CD4-positive, CD25-positive, alpha-beta regulatory T cell (primary cell): ENCODE measurements around the gene FGF7. TPM values are rescaled to one million over a fixed set of nuclear protein-coding genes. Genes with fewer than 3 reads are reported as not detected.

Experiments
- ATAC-seq, 2 donors: fragments of 150-1000 bp; cut with Tn5 transposase; one replicate each; pipeline ENCODE4 v1.10.0; 2021; ENCODE audit warnings: low read depth in 2 of 2, moderate number of reproducible peaks in 2 of 2, moderate library complexity in 1 of 2
- DNase-seq, 3 donors: peaks; one replicate each; pipeline versions ENCODE4 v3.0.0 to v3.0.0-alpha.2; 2012 to 2022; ENCODE audit warnings: mixed read lengths in 1 of 3
- H3K27ac ChIP-seq: one replicate; pipeline ENCODE4 v1.7.0; 2013; ENCODE audit warnings: mild to moderate bottlenecking, low read length; ENCODE audit not compliant: insufficient read depth, poor library complexity, severe bottlenecking
- H3K27me3 ChIP-seq: one replicate; pipeline ENCODE4 v1.7.0; 2013; ENCODE audit warnings: low read length; ENCODE audit not compliant: control insufficient read depth, insufficient read depth
- H3K36me3 ChIP-seq: one replicate; pipeline ENCODE4 v1.7.0; 2013; ENCODE audit warnings: mild to moderate bottlenecking, low read length, moderate library complexity; ENCODE audit not compliant: control insufficient read depth, insufficient read depth
- H3K4me1 ChIP-seq: 2 replicates; pipeline ENCODE4 v1.7.0; 2013; ENCODE audit warnings: mild to moderate bottlenecking, low read length; ENCODE audit not compliant: insufficient read depth, control insufficient read depth, poor library complexity, severe bottlenecking
- H3K4me3 ChIP-seq: one replicate; pipeline ENCODE4 v1.7.0; 2013; ENCODE audit warnings: low read depth, mild to moderate bottlenecking, low read length, moderate library complexity
- H3K9me3 ChIP-seq, 2 experiments: 1 replicate in 1 of 2; 2 replicates in 1 of 2; pipeline ENCODE4 v1.7.0; 2013; ENCODE audit warnings: low read length in 2 of 2, mild to moderate bottlenecking in 1 of 2, moderate library complexity in 1 of 2; ENCODE audit not compliant: control insufficient read depth in 2 of 2
- H3K27ac Mint-ChIP-seq, 3 donors: one replicate each; pipeline ENCODE4 v1.8.0; 2020 to 2022; ENCODE audit warnings: mild to moderate bottlenecking in 3 of 3, mixed read lengths in 3 of 3, moderate library complexity in 2 of 3
- H3K27me3 Mint-ChIP-seq: one replicate; pipeline ENCODE4 v1.8.0; 2022; ENCODE audit warnings: mild to moderate bottlenecking, mixed read lengths
- H3K36me3 Mint-ChIP-seq: one replicate; pipeline ENCODE4 v1.8.0; 2020; ENCODE audit warnings: mixed read lengths
- H3K4me1 Mint-ChIP-seq, 4 donors: one replicate each; pipeline ENCODE4 v1.8.0; 2020 to 2022; ENCODE audit warnings: mixed read lengths in 4 of 4, mild to moderate bottlenecking in 1 of 4
- H3K4me3 Mint-ChIP-seq, 4 donors: one replicate each; pipeline ENCODE4 v1.8.0; 2020 to 2022; ENCODE audit warnings: mild to moderate bottlenecking in 4 of 4, mixed read lengths in 4 of 4, moderate library complexity in 3 of 4
- H3K9me3 Mint-ChIP-seq, 7 donors: one replicate each; pipeline ENCODE4 v1.8.0; 2020 to 2022; ENCODE audit warnings: mixed read lengths in 7 of 7, mild to moderate bottlenecking in 3 of 7, moderate library complexity in 2 of 7
- polyA plus RNA-seq, 4 donors: library from polyadenylated mRNA; unstranded; fragments of 300-500 nt; fragmentation: Illumina TruSeq; gene quantifications; one replicate each; pipeline ENCODE4 v1.2.3, GENCODE V29; 2021
- total RNA-seq: library from RNA; stranded (reverse); gene quantifications from one replicate; pipeline ENCODE4 v1.2.3, GENCODE V29; 2022

The FGF7 gene
- total and polyA plus RNA-seq, 5 donors from 2014 or later: 0.02 TPM; not detected in 4

DNA sequence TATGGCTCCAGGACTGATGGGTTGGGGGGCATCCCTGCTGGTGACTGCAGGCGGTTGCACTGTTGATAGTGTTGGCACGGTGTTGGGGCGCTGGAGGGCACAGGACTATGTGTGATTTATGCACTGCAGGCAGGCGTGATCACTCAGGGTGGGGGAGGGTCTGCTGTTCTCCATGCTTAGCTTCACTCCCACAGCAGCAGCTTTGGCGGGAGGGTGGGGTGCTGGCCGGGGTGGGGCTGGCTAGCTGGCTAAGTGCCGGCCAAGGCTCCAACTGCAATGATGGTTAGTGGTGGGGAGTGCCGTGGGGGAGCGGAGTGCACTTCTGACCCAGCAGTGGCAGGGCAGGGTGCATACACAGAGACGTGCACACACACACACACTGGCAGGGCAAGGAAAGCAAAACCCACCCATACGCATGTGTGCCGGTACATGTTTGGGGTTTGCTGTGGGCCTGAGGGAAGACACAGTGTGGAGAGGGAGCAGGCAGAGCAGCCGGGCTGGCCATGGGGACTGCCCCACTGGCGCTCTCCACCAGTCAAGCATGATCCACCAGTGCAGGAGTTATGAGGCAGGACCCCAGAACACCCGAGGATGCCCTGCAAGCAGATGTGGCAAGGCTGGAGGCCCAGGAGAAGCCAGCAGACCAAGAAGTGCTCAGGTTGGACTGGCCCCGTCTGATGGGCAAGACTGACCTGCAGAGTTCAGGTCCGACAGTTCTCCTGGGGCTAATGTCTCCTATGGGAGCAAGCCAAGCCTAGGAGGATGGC, 16.5 kb upstream of the FGF7 start:
- Histone ChIP-seq H3K4me3 (no peak overlapping the region), H3K27ac (no peak overlapping the region), H3K27me3 (no peaks in the 10 kb centered on the region), H3K9me3 (no peaks in the 10 kb centered on the region), H3K36me3 (no peaks in the 10 kb centered on the region), H3K4me1 (no peaks in the 10 kb centered on the region)
- DNase-seq (no peak), ATAC-seq (no peak)
- Mint-ChIP-seq H3K27ac (no peak overlapping the region), H3K4me3 (no peak overlapping the region), H3K27me3 (peaks cover 15% of the 10 kb centered on the region), H3K9me3 (peaks cover 0 to 14% (median 4%) of the 10 kb centered on the region in 7 donors), H3K4me1 (no peaks in the 10 kb centered on the region), H3K36me3 (no peaks in the 10 kb centered on the region)

- ATAC-seq (no peak), DNase-seq (no peak)
- no peaks in the 10 kb centered on the region for H3K4me1 Mint-ChIP-seq
- no peaks in the 10 kb centered on the region for H3K27me3 ChIP-seq
- no peaks in the 10 kb centered on the region for H3K36me3 Mint-ChIP-seq
- H3K27me3 Mint-ChIP-seq: peaks cover 29% of the 10 kb centered on the region
- no peaks in the 10 kb centered on the region for H3K36me3 ChIP-seq
- no peak overlapping the region for H3K27ac Mint-ChIP-seq
- no peak overlapping the region for H3K4me3 Mint-ChIP-seq
- no peaks in the 10 kb centered on the region for H3K4me1 ChIP-seq
- no peak overlapping the region for H3K4me3 ChIP-seq
- no peaks in the 10 kb centered on the region for H3K9me3 ChIP-seq
- peaks cover 0 to 3% (median 0%) of the 10 kb centered on the region in 7 donors for H3K9me3 Mint-ChIP-seq
- no peak overlapping the region for H3K27ac ChIP-seq
Measured at GRCh38 chr15:49410641-49411040, 12.4 kb upstream of the FGF7 start.

DNA sequence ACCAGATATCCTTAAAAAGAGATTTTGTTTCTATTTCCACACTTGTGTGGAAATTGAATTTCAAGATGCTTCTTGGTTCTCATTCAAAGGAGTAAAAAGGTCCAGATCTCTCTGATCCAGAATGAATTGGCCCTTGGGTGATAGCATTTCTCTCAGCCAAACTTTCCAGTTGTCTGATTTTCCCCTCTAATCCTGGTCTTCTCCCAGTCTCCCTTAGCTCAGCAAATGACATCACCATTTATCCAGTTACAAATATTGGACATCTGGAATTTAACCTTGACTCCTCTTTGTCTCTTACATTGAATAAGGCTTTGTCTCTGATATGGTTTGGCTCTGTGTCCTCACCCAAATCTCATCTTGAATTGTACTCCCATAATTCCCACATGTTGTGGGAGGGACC, 10.2 kb upstream of the FGF7 start:
- Mint-ChIP-seq H3K27me3 (peaks cover 34% of the 10 kb centered on the region), H3K9me3 (peaks cover 0 to 2% (median 0%) of the 10 kb centered on the region in 7 donors)
- DNase-seq: no peak

GRCh38 chr15:49415149-49415548, 7.9 kb upstream of the FGF7 start:
- peaks cover 28% of the 10 kb centered on the region for H3K27me3 Mint-ChIP-seq
- H3K27ac ChIP-seq: no peak overlapping the region

More for the DNA sequence above, 10.2 kb upstream of the FGF7 start:
- Mint-ChIP-seq H3K4me1 (no peaks in the 10 kb centered on the region), H3K4me3 (no peak overlapping the region), H3K36me3 (no peaks in the 10 kb centered on the region), H3K27ac (no peak overlapping the region)
- Histone ChIP-seq H3K27ac (no peak overlapping the region), H3K27me3 (no peaks in the 10 kb centered on the region), H3K4me3 (no peak overlapping the region), H3K36me3 (no peaks in the 10 kb centered on the region), H3K4me1 (no peaks in the 10 kb centered on the region), H3K9me3 (no peaks in the 10 kb centered on the region)
- no peak for ATAC-seq

DNA sequence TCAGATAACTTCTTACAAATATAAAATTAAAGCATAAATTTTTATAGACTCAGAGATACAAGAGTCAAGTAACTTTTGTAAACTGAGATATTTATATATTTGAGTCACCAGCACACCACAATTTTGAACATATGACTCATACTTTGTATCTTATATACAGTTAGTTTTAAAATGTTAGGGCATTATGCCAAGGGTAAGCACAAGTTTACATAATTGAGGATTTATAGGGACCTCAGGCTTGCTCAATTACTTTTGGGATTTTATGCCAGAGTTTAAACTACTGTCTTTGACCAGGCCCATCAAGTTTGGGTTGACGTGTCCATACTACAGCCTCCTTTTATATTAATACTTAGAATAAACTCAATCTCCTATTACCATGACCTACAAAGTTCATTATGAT, 7.4 kb upstream of the FGF7 start:
- Histone ChIP-seq H3K27ac (no peak overlapping the region), H3K4me1 (no peaks in the 10 kb centered on the region), H3K36me3 (no peaks in the 10 kb centered on the region), H3K4me3 (no peak overlapping the region), H3K27me3 (no peaks in the 10 kb centered on the region), H3K9me3 (no peaks in the 10 kb centered on the region)
- Mint-ChIP-seq H3K9me3 (peaks cover 0 to 2% (median 0%) of the 10 kb centered on the region in 7 donors), H3K36me3 (no peaks in the 10 kb centered on the region), H3K27ac (no peak overlapping the region), H3K4me1 (no peaks in the 10 kb centered on the region), H3K27me3 (peaks cover 26% of the 10 kb centered on the region), H3K4me3 (no peak overlapping the region)
- ATAC-seq: no peak
- no peak for DNase-seq

More at GRCh38 chr15:49415149-49415548, 7.9 kb upstream of the FGF7 start:
- Mint-ChIP-seq H3K9me3 (peaks cover 0 to 2% (median 0%) of the 10 kb centered on the region in 7 donors), H3K27ac (no peak overlapping the region), H3K4me1 (no peaks in the 10 kb centered on the region), H3K4me3 (no peak overlapping the region), H3K36me3 (no peaks in the 10 kb centered on the region)
- Histone ChIP-seq H3K4me3 (no peak overlapping the region), H3K4me1 (no peaks in the 10 kb centered on the region), H3K36me3 (no peaks in the 10 kb centered on the region), H3K27me3 (no peaks in the 10 kb centered on the region), H3K9me3 (no peaks in the 10 kb centered on the region)
- ATAC-seq: no peak
- DNase-seq: no peak

DNA sequence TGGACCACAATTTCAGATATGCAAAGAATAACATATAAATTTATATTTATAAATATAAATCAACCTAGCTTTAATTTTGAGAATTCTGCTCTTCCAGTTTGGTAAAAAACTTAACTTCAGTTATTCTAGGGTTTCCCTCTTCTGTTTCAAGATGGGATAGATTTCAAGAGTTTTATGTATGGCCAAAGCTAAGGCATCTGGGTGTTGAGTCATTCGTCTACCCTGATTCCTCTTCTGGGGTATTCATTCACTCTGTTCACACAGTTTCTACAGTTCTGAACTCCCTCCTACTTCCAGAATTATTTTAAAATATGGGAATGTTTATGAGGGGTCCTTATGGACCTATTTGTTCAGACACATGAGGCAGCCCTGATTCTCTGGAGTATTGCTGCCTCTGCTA, 4.2 kb upstream of the FGF7 start:
- no peak overlapping the region for H3K27ac Mint-ChIP-seq
- Histone ChIP-seq H3K9me3 (no peaks in the 10 kb centered on the region), H3K4me3 (no peak overlapping the region), H3K36me3 (no peaks in the 10 kb centered on the region), H3K27me3 (no peaks in the 10 kb centered on the region), H3K4me1 (no peaks in the 10 kb centered on the region), H3K27ac (no peak overlapping the region)
- H3K27me3 Mint-ChIP-seq: peaks cover 20% of the 10 kb centered on the region
- H3K36me3 Mint-ChIP-seq: no peaks in the 10 kb centered on the region
- peaks cover 0 to 3% (median 0%) of the 10 kb centered on the region in 4 donors for H3K4me1 Mint-ChIP-seq
- DNase-seq (no peak), ATAC-seq (no peak)
- H3K4me3 Mint-ChIP-seq: no peak overlapping the region
- peaks cover 0 to 4% (median 0%) of the 10 kb centered on the region in 7 donors for H3K9me3 Mint-ChIP-seq

GRCh38 chr15:49421991-49422390, 1.1 kb upstream of the FGF7 start:
- no peaks in the 10 kb centered on the region for H3K36me3 Mint-ChIP-seq
- no peak overlapping the region for H3K27ac ChIP-seq
- no peaks in the 10 kb centered on the region for H3K4me1 ChIP-seq
- H3K9me3 ChIP-seq: no peaks in the 10 kb centered on the region
- H3K4me3 ChIP-seq: no peak overlapping the region
- DNase-seq (peak; percentile 1 to 67 (median 58)), ATAC-seq (peak; percentile 39 to 58)
- H3K27ac Mint-ChIP-seq: peak overlapping the region in 2 of 3 donors; percentile 0 to 34
- H3K4me3 Mint-ChIP-seq: peak overlapping the region in 2 of 4 donors; percentile 4 to 12
- H3K9me3 Mint-ChIP-seq: peaks cover 0 to 4% (median 0%) of the 10 kb centered on the region in 7 donors
- H3K4me1 Mint-ChIP-seq: peaks cover 0 to 3% (median 0%) of the 10 kb centered on the region in 4 donors
- H3K27me3 ChIP-seq: peaks cover 2% of the 10 kb centered on the region
- no peaks in the 10 kb centered on the region for H3K36me3 ChIP-seq
- peaks cover 13% of the 10 kb centered on the region for H3K27me3 Mint-ChIP-seq
